Stimulated activated CD4-positive, alpha-beta T cell treated with anti-CD3 and anti-CD28 coated beads, Interleukin-4, amount 100 ng/mL, for 24 hours (primary cell): ENCODE results near the gene IRF2BPL.
"Not testable (repeated sequence)": the region's sequence is repeated elsewhere in the genome, so short reads cannot be mapped to it uniquely, and the experiment has no call there.

Source experiments
- DNase-seq: peaks from one replicate; pipeline ENCODE4 v3.0.0-alpha.2; 2020

Gene IRF2BPL

GRCh38 chr14:77033622-77034589, 5.4 kb upstream of the IRF2BPL start:
- peak; percentile 85 for DNase-seq

- DNase-seq, result peak; percentile 82
Measured at GRCh38 chr14:77032844-77033621, 4.5 kb upstream of the IRF2BPL start.

- no peak for DNase-seq
Measured at GRCh38 chr14:77032491-77032843, 4.0 kb upstream of the IRF2BPL start.

- DNase-seq, result no peak
Measured at GRCh38 chr14:77031759-77032490, 3.4 kb upstream of the IRF2BPL start.

GRCh38 chr14:77027538-77028383, 747 bp downstream of the IRF2BPL start:
- peak; percentile 66 for DNase-seq

GRCh38 chr14:77026930-77027537, 1.5 kb downstream of the IRF2BPL start:
- DNase-seq, result peak; percentile 49

- no peak for DNase-seq
Measured at GRCh38 chr14:77026166-77026929, 2.2 kb downstream of the IRF2BPL start.

GRCh38 chr14:77025744-77026165, 2.8 kb downstream of the IRF2BPL start:
- DNase-seq, result no peak

- DNase-seq, result peak; percentile 74
Measured at GRCh38 chr14:77024171-77024691, 4.3 kb downstream of the IRF2BPL start.

- peak; percentile 57 for DNase-seq
Measured at GRCh38 chr14:77023001-77023996, 5.2 kb downstream of the IRF2BPL start.

- DNase-seq, result no peak
Measured at GRCh38 chr14:77022236-77022852, 6.2 kb downstream of the IRF2BPL start.

- DNase-seq, result not testable (repeated sequence)
Measured at GRCh38 chr14:77021424-77021823, 7.1 kb downstream of the IRF2BPL start.

- no peak for DNase-seq
Measured at GRCh38 chr14:77018785-77019184, 9.7 kb downstream of the IRF2BPL start.

GRCh38 chr14:77017666-77018065, 10.8 kb downstream of the IRF2BPL start:
- DNase-seq, result no peak

GRCh38 chr14:77014734-77015133, 13.8 kb downstream of the IRF2BPL start:
- no peak for DNase-seq

- DNase-seq, result no peak
Measured at GRCh38 chr14:77014004-77014604, 14.4 kb downstream of the IRF2BPL start.

- DNase-seq, result no peak
Measured at GRCh38 chr14:77012193-77012765, 16.2 kb downstream of the IRF2BPL start.

- DNase-seq, result no peak
Measured at GRCh38 chr14:77011245-77011644, 17.3 kb downstream of the IRF2BPL start.
